ENCODE results near the gene LRFN3.
A peak's percentile ranks its signal among the peaks of the same experiment; 100 is the strongest.

LRFN3 gene

GRCh38 chr19:35935911-35936737, at the start of gene LRFN3:
TSS of gene LRFN3 (plus strand) at chr19:35936374. CDS start at chr19:35939426, 3,052 bp downstream.
- Histone ChIP-seq H3K36me3 (ENCODE audit: low read depth) (no peaks in the 10 kb centered on the region), H3K27ac (ENCODE audit: poor library complexity, severe bottlenecking) (peak within 1 kb of the TSS; percentile 8), H3K27me3 (ENCODE audit: insufficient read depth, poor library complexity, severe bottlenecking) (no peaks in the 10 kb centered on the region), H3K9me3 (ENCODE audit: severe bottlenecking) (no peaks in the 10 kb centered on the region), H3K4me1 (ENCODE audit: insufficient read depth, poor library complexity, severe bottlenecking) (no peaks in the 10 kb centered on the region), H3K4me3 (ENCODE audit: severe bottlenecking) (peak within 1 kb of the TSS; percentile 57)
- no peak for TF ChIP-seq CTCF (IDR thresholded peaks at IDR 0.05; ENCODE audit: poor library complexity, severe bottlenecking)
- peak; percentile 47 for ATAC-seq (ENCODE audit: low read depth)
- DNase-seq (ENCODE audit: low spot score) = no peak

GRCh38 chr19:35887197-35887596, 49.0 kb upstream of the LRFN3 start:
- H3K9me3 ChIP-seq (ENCODE audit: severe bottlenecking) = no peaks in the 10 kb centered on the region
- ATAC-seq (ENCODE audit: low read depth) = no peak
- no peak for DNase-seq (ENCODE audit: low spot score)
- no peak for TF ChIP-seq CTCF (IDR thresholded peaks at IDR 0.05; ENCODE audit: poor library complexity, severe bottlenecking)
- H3K27me3 ChIP-seq (ENCODE audit: insufficient read depth, poor library complexity, severe bottlenecking) = no peaks in the 10 kb centered on the region
- H3K4me1 ChIP-seq (ENCODE audit: insufficient read depth, poor library complexity, severe bottlenecking) = no peaks in the 10 kb centered on the region
- H3K4me3 ChIP-seq (ENCODE audit: severe bottlenecking) = no peak overlapping the region
- peaks cover 43% of the 10 kb centered on the region for H3K36me3 ChIP-seq (ENCODE audit: low read depth)
- H3K27ac ChIP-seq (ENCODE audit: poor library complexity, severe bottlenecking) = no peak overlapping the region

GRCh38 chr19:35888398-35888797, 47.8 kb upstream of the LRFN3 start:
- H3K27me3 ChIP-seq (ENCODE audit: insufficient read depth, poor library complexity, severe bottlenecking) = no peaks in the 10 kb centered on the region
- ATAC-seq (ENCODE audit: low read depth) = no peak
- DNase-seq (ENCODE audit: low spot score) = no peak
- H3K4me3 ChIP-seq (ENCODE audit: severe bottlenecking) = no peak overlapping the region
- no peaks in the 10 kb centered on the region for H3K9me3 ChIP-seq (ENCODE audit: severe bottlenecking)
- TF ChIP-seq CTCF (IDR thresholded peaks at IDR 0.05; ENCODE audit: poor library complexity, severe bottlenecking) = no peak
- no peaks in the 10 kb centered on the region for H3K4me1 ChIP-seq (ENCODE audit: insufficient read depth, poor library complexity, severe bottlenecking)
- peaks cover 54% of the 10 kb centered on the region for H3K36me3 ChIP-seq (ENCODE audit: low read depth)
- no peak overlapping the region for H3K27ac ChIP-seq (ENCODE audit: poor library complexity, severe bottlenecking)

DNA sequence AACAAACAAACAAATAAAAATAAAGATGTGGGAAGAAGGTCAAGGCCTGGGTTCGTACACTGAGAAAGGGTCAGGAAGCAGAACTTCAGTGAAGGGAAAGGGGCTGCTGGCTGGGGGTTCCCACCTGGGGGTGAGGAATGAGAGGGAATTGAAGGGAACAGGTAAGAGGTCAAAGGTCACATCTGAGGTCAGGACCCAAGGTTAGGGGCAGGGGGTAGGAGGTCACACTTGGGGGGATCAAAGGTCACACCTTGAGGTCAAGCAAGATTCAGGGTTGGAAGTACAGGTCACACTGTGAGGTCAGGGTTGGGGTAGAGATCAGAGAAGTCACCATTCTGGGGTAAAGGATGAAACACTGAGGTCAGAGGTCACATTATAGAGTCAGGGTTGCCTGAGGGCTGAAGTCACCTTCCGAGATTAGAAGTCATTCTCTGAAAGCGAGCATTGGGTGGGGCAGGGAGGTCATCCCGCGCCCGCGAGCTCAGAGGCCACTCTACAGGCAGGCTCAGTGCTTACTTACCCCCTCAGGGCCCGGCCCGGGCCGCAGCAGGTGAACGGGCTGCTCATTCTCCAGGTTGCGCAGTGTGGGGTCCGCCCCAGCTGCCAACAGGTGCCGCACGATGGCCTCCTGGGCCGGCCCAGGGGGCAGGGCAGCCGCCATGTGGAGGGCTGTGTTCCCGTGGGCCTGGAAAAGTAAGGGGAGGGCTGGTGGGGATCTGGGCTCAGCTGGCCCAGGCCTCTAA, 46.6 kb upstream of the LRFN3 start:
- H3K27me3 ChIP-seq (ENCODE audit: insufficient read depth, poor library complexity, severe bottlenecking) = no peaks in the 10 kb centered on the region
- no peaks in the 10 kb centered on the region for H3K4me1 ChIP-seq (ENCODE audit: insufficient read depth, poor library complexity, severe bottlenecking)
- no peaks in the 10 kb centered on the region for H3K9me3 ChIP-seq (ENCODE audit: severe bottlenecking)
- no peak for DNase-seq (ENCODE audit: low spot score)
- peaks cover 65% of the 10 kb centered on the region for H3K36me3 ChIP-seq (ENCODE audit: low read depth)
- ATAC-seq (ENCODE audit: low read depth) = no peak
- TF ChIP-seq CTCF (IDR thresholded peaks at IDR 0.05; ENCODE audit: poor library complexity, severe bottlenecking) = no peak
- no peak overlapping the region for H3K27ac ChIP-seq (ENCODE audit: poor library complexity, severe bottlenecking)
- no peak overlapping the region for H3K4me3 ChIP-seq (ENCODE audit: severe bottlenecking)
